HepG2 (cell line): Measurements from ENCODE around the gene SNIP1. TPM values are rescaled to one million over a fixed set of nuclear protein-coding genes. Genes with fewer than 3 reads are reported as not detected.

Experiments used
- DNMT1 ChIP-seq: sonication (generic); formaldehyde crosslinking; IDR thresholded peaks from 2 replicates; pipeline ENCODE4 v1.5.1; 2020; ENCODE audit warnings: mild to moderate bottlenecking, missing genetic modification reagents
- HNRNPK ChIP-seq: fragments of 200-400 bp; formaldehyde crosslinking; IDR thresholded peaks from 2 replicates; pipeline ENCODE4 v1.6.1; 2018; ENCODE audit warnings: low read length, low read depth, moderate library complexity, mild to moderate bottlenecking; ENCODE audit not compliant: poor library complexity, severe bottlenecking
- KDM1A ChIP-seq: IDR thresholded peaks from 2 replicates; pipeline ENCODE4 v1.6.1; 2016; ENCODE audit warnings: missing compliant biosample characterization
- MZF1 ChIP-seq: sonication (generic); formaldehyde crosslinking; IDR thresholded peaks from 2 replicates; pipeline ENCODE4 v1.8.1; 2023; ENCODE audit warnings: mild to moderate bottlenecking, missing genetic modification reagents, borderline replicate concordance
- NR3C1 ChIP-seq: sonication (generic); formaldehyde crosslinking; IDR thresholded peaks from 2 replicates; pipeline ENCODE4 v1.4.0; 2020; ENCODE audit warnings: missing genetic modification reagents
- PAF1 ChIP-seq: IDR thresholded peaks from 2 replicates; pipeline ENCODE4 v1.6.1; 2016; ENCODE audit warnings: missing genetic modification reagents, missing compliant biosample characterization
- RAD21 ChIP-seq: fragments of 450-650 bp; formaldehyde crosslinking; IDR thresholded peaks from 2 replicates; pipeline ENCODE4 v1.5.0; 2020; ENCODE audit warnings: mild to moderate bottlenecking
- SMARCE1 ChIP-seq: fragments of 450-650 bp; IDR thresholded peaks from 2 replicates; pipeline ENCODE4 v1.6.1; 2017; ENCODE audit warnings: borderline replicate concordance
- STAG1 ChIP-seq: sonication (generic); formaldehyde crosslinking; IDR thresholded peaks from 2 replicates; pipeline ENCODE4 v1.4.0; 2020; ENCODE audit warnings: missing genetic modification reagents
- ZNF468 ChIP-seq: sonication (generic); formaldehyde crosslinking; IDR thresholded peaks from 2 replicates; pipeline ENCODE4 v1.8.0; 2022; ENCODE audit warnings: mild to moderate bottlenecking, moderate library complexity, missing genetic modification reagents
- ZNF780A ChIP-seq: sonication (generic); formaldehyde crosslinking; IDR thresholded peaks from 2 replicates; pipeline ENCODE4 v1.8.0; 2022; ENCODE audit warnings: mild to moderate bottlenecking, missing genetic modification reagents, moderate library complexity
- polyA plus RNA-seq, 8 experiments: library from polyadenylated mRNA; depleted of rRNA in 3 of 8; stranded (reverse) in 7 of 8; unstranded in 1 of 8; fragments of >200 nt; fragmentation: Illumina TruSeq in 4 of 8; extraction: Trizol in 4 of 8; gene quantifications; 2 replicates each; pipeline versions ENCODE4 v1.2.1 to v1.2.3, GENCODE V29; 2011 to 2016; ENCODE audit warnings: low read depth in 4 of 8, missing spikeins in 1 of 8, mixed read lengths in 1 of 8; ENCODE audit not compliant: insufficient read depth in 1 of 8
- total RNA-seq, 5 experiments: library from RNA; depleted of rRNA; stranded (reverse); fragments of >200 nt; fragmentation: Illumina TruSeq; extraction: Trizol; gene quantifications; 2 replicates each; pipeline ENCODE4 v1.2.3, GENCODE V29; 2016; ENCODE audit warnings: low read depth in 1 of 5
- TF ChIP-seq, protein P1 (sequence below): sonication (generic); formaldehyde crosslinking; IDR thresholded peaks from 2 replicates; pipeline ENCODE4 v1.4.0; 2020; ENCODE audit warnings: low read depth, missing genetic modification reagents
- TF ChIP-seq, protein P2 (sequence below): IDR thresholded peaks from 2 replicates; pipeline ENCODE4 v1.6.1; 2016; ENCODE audit warnings: missing genetic modification reagents, missing compliant biosample characterization
- TF ChIP-seq, protein P3 (sequence below): sonication (generic); formaldehyde crosslinking; conservative IDR thresholded peaks from 2 replicates; pipeline ENCODE4 v1.4.0; 2020; ENCODE audit warnings: mild to moderate bottlenecking, missing genetic modification reagents, moderate library complexity
- TF ChIP-seq, protein P4 (sequence below): sonication (generic); formaldehyde crosslinking; IDR thresholded peaks from 2 replicates; pipeline ENCODE4 v1.8.1; 2023; ENCODE audit warnings: mild to moderate bottlenecking, missing genetic modification reagents, borderline replicate concordance
- TF ChIP-seq, protein P5 (sequence below): sonication (generic); formaldehyde crosslinking; IDR thresholded peaks from 2 replicates; pipeline ENCODE4 v1.8.1; 2023; ENCODE audit warnings: missing genetic modification reagents, mild to moderate bottlenecking, borderline replicate concordance
- TF ChIP-seq, protein P6 (sequence below): sonication (generic); formaldehyde crosslinking; conservative IDR thresholded peaks from 2 replicates; pipeline ENCODE4 v1.8.1; 2023; ENCODE audit warnings: missing genetic modification reagents

The SNIP1 gene
- total and polyA plus RNA-seq, 2 of the 13 experiments (the other 11 are each of a cell fraction or from before 2014, with no cell fraction given) = 5.5 to 11.2 TPM

DNA sequence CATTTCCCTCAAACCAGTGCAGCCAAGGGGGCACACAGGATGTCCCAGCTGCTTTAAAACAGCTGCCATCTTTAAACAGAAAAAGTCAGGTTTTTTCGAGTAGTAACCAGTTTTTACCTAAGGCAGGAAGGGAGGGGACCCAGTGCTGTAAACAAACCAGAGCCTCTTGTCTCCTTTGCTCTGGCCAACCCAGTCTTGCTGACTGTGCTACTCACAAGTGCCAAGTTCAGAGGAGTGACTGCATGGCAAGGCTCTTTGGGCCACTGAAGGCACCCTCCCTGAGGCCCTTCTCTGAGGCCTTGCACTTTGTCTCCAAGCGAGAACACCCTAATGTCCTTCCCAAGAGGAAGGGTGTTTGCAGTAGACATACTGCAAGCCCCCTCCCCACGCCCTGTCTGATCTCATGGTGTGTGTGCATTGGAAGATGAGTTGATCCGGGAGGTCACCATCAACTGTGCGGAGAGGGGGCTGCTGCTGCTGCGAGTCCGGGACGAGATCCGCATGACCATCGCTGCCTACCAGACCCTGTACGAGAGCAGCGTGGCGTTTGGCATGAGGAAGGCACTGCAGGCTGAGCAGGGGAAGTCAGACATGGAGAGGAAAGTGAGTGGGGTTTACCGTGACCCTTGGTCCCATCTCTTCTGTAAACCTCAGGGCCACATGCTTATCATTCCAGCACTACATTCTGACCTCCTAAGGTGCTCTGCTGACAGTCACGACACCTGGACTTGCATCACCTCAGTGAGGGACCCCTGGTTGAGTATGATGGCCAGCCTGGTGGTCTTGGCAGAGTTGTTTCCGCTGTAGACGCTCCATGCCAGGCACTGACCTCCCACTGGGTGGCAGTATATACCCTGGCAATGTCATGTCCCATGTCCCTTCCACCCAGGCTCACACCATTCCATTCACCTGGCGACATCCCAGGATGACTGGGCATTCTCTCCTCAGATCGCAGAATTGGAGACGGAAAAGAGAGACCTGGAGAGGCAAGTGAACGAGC, 7.3 kb upstream of the SNIP1 start (continued):
- TF ChIP-seq, protein P1, sequence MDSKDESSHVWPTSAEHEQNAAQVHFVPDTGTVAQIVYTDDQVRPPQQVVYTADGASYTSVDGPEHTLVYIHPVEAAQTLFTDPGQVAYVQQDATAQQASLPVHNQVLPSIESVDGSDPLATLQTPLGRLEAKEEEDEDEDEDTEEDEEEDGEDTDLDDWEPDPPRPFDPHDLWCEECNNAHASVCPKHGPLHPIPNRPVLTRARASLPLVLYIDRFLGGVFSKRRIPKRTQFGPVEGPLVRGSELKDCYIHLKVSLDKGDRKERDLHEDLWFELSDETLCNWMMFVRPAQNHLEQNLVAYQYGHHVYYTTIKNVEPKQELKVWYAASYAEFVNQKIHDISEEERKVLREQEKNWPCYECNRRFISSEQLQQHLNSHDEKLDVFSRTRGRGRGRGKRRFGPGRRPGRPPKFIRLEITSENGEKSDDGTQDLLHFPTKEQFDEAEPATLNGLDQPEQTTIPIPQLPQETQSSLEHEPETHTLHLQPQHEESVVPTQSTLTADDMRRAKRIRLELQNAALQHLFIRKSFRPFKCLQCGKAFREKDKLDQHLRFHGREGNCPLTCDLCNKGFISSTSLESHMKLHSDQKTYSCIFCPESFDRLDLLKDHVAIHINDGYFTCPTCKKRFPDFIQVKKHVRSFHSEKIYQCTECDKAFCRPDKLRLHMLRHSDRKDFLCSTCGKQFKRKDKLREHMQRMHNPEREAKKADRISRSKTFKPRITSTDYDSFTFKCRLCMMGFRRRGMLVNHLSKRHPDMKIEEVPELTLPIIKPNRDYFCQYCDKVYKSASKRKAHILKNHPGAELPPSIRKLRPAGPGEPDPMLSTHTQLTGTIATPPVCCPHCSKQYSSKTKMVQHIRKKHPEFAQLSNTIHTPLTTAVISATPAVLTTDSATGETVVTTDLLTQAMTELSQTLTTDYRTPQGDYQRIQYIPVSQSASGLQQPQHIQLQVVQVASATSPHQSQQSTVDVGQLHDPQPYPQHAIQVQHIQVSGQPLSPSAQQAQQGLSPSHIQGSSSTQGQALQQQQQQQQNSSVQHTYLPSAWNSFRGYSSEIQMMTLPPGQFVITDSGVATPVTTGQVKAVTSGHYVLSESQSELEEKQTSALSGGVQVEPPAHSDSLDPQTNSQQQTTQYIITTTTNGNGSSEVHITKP (CRISPR knock-in tag) = no peak
- no peak for TF ChIP-seq SMARCE1
- TF ChIP-seq HNRNPK = no peak
- TF ChIP-seq, protein P2, sequence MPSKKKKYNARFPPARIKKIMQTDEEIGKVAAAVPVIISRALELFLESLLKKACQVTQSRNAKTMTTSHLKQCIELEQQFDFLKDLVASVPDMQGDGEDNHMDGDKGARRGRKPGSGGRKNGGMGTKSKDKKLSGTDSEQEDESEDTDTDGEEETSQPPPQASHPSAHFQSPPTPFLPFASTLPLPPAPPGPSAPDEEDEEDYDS = 0 out of 2 replicates have a peak, but pooled peaks have one; percentile 25
- no peak for TF ChIP-seq NR3C1
- 0 out of 2 replicates have a peak, but pooled peaks have one; percentile 28 for TF ChIP-seq DNMT1
- TF ChIP-seq RAD21 (CRISPR knock-in tag) = 0 out of 2 replicates have a peak, but pooled peaks have one; percentile 15
- no peak for TF ChIP-seq ZNF468 (CRISPR knock-in tag)
- TF ChIP-seq, protein P3, sequence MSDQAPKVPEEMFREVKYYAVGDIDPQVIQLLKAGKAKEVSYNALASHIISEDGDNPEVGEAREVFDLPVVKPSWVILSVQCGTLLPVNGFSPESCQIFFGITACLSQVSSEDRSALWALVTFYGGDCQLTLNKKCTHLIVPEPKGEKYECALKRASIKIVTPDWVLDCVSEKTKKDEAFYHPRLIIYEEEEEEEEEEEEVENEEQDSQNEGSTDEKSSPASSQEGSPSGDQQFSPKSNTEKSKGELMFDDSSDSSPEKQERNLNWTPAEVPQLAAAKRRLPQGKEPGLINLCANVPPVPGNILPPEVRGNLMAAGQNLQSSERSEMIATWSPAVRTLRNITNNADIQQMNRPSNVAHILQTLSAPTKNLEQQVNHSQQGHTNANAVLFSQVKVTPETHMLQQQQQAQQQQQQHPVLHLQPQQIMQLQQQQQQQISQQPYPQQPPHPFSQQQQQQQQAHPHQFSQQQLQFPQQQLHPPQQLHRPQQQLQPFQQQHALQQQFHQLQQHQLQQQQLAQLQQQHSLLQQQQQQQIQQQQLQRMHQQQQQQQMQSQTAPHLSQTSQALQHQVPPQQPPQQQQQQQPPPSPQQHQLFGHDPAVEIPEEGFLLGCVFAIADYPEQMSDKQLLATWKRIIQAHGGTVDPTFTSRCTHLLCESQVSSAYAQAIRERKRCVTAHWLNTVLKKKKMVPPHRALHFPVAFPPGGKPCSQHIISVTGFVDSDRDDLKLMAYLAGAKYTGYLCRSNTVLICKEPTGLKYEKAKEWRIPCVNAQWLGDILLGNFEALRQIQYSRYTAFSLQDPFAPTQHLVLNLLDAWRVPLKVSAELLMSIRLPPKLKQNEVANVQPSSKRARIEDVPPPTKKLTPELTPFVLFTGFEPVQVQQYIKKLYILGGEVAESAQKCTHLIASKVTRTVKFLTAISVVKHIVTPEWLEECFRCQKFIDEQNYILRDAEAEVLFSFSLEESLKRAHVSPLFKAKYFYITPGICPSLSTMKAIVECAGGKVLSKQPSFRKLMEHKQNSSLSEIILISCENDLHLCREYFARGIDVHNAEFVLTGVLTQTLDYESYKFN (CRISPR knock-in tag) = 0 out of 2 replicates have a peak, but pooled peaks have one; percentile 29
- TF ChIP-seq MZF1 (CRISPR knock-in tag) = no peak
- no peak for TF ChIP-seq ZNF780A (CRISPR knock-in tag)
- TF ChIP-seq, protein P4, sequence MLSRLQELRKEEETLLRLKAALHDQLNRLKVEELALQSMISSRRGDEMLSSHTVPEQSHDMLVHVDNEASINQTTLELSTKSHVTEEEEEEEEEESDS (CRISPR knock-in tag) = no peak
- no peak for TF ChIP-seq PAF1 (CRISPR knock-in tag)
- peak; percentile 65 for TF ChIP-seq STAG1 (CRISPR knock-in tag)
- TF ChIP-seq, protein P5, sequence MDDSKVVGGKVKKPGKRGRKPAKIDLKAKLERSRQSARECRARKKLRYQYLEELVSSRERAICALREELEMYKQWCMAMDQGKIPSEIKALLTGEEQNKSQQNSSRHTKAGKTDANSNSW (CRISPR knock-in tag) = no peak
- peak; percentile 95 for TF ChIP-seq KDM1A (CRISPR knock-in tag)
- TF ChIP-seq, protein P6, sequence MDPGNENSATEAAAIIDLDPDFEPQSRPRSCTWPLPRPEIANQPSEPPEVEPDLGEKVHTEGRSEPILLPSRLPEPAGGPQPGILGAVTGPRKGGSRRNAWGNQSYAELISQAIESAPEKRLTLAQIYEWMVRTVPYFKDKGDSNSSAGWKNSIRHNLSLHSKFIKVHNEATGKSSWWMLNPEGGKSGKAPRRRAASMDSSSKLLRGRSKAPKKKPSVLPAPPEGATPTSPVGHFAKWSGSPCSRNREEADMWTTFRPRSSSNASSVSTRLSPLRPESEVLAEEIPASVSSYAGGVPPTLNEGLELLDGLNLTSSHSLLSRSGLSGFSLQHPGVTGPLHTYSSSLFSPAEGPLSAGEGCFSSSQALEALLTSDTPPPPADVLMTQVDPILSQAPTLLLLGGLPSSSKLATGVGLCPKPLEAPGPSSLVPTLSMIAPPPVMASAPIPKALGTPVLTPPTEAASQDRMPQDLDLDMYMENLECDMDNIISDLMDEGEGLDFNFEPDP (CRISPR knock-in tag) = no peak
